ENCODE data around the gene IFIT5.

The IFIT5 gene

DNA sequence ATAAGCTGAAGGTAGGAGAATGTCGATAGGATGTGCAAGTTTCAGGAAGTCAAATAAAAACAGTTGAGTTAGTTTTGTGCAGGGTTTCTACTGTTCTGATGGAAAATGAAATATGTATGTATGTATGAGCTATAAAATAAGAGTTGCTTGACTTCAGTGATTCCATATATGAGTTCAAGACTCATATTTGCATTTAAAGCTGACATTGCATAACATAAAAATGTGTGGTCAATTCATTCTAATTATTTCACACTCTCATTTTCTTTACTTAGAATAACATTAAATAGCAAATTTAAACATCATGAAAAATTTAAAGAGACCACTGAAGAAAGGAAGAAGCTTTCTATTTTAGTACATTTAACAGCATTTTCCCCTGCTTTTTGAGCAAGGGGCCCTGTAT is 37.8 kb downstream of the IFIT5 start:
- POLR2A ChIA-PET = no interaction called here
- CTCF ChIA-PET = interaction anchor here (1.1 to 1.7 kb wide), 2 partner anchors 13 to 20 kb away, joined by 4 to 7 read pairs; no protein-coding TSS in a partner anchor
- TF ChIP-seq, protein P1, sequence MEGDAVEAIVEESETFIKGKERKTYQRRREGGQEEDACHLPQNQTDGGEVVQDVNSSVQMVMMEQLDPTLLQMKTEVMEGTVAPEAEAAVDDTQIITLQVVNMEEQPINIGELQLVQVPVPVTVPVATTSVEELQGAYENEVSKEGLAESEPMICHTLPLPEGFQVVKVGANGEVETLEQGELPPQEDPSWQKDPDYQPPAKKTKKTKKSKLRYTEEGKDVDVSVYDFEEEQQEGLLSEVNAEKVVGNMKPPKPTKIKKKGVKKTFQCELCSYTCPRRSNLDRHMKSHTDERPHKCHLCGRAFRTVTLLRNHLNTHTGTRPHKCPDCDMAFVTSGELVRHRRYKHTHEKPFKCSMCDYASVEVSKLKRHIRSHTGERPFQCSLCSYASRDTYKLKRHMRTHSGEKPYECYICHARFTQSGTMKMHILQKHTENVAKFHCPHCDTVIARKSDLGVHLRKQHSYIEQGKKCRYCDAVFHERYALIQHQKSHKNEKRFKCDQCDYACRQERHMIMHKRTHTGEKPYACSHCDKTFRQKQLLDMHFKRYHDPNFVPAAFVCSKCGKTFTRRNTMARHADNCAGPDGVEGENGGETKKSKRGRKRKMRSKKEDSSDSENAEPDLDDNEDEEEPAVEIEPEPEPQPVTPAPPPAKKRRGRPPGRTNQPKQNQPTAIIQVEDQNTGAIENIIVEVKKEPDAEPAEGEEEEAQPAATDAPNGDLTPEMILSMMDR (IDR thresholded peaks at IDR 0.05; ENCODE audit: control extremely low read depth, extremely low read depth, low read depth, missing control alignments) = no peak
- DNase-seq (ENCODE audit: extremely low spot score) = no peak

DNA sequence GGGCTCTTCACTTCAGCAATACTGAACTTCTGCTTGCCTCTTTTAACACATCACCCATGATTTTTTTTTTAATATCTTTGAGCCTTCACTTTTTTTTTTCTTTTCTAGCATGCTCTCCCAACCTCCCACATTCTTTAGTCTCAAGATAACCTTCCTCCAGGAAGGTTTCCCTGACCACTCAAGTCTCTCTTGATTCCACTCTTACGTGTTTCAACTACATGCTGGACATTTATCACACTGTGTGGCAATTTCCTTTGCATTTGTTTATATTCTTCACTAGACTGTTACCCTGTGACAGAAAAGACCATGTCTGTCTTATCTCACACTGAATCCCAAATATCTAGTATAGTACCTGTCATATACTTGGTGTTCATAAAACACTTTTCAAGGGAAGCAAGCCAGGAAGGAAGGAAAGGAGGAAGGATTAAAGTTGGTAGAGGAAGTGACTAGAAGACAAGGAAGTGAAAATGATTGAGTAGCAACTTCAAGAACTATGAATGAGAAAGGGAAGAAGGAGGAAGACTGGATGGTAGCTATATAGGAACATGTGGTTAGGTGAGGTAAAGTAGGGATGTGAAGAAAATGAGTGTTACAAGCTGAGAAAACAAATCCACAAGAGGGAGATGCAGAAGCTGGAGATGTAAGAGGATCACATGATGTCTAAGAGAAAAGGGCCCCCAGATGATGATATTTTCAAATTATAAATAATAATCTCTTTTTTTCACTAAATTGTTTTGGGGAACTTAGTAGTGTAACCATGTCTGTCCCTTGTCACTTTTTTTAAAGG is 40.4 kb downstream of the IFIT5 start:
- CTCF ChIA-PET = interaction anchor here (0.9 to 1.2 kb wide), 2 partner anchors 8 to 9 kb away, joined by 3 read pairs; no protein-coding TSS in a partner anchor
- DNase-seq (ENCODE audit: extremely low spot score) = no peak
- POLR2A ChIA-PET = no interaction called here
- TF ChIP-seq, protein P1 (IDR thresholded peaks at IDR 0.05; ENCODE audit: control extremely low read depth, extremely low read depth, low read depth, missing control alignments) = no peak

DNA sequence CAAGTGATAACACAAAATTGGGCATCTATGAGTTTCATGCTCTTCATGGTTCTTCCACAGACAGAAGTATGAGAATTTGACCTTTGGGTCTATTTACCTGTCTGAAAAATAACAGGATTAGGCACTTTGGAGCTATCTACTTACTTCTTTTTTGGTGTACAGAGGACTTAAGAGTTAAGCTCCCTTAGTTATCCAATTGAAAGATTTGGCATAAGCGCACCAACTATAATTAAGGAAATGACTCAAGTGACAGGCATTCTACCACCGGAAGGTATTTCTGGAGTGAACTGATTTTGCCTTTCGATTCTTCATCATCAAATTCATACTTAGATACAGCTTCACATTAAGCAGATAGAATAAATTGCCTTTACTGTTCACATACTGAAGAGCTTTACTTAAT is 43.9 kb downstream of the IFIT5 start:
- POLR2A ChIA-PET = no interaction called here
- DNase-seq (ENCODE audit: extremely low spot score) = no peak
- CTCF ChIA-PET = no interaction called here
- TF ChIP-seq, protein P1 (IDR thresholded peaks at IDR 0.05; ENCODE audit: control extremely low read depth, extremely low read depth, low read depth, missing control alignments) = no peak

DNA sequence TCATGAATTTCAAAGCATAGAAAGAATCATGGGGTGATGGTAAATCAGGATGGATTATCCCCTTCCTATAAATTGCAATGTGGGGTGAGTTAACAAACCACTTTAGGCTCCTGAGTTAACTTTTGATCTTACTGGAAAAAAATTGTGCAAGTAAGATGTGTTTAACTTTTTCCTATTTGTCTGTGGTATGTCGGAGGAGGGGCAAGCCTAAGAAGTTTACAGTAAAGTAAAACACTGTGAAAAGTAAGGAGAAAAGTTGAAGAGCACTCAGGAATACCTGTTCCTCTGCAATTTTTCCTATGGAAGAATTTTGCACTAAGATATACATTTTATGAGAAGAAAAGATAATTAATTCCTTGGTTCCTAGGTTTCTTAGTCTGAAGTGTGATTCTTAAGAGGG is 44.4 kb downstream of the IFIT5 start:
- ChIA-PET POLR2A (no interaction called here), CTCF (no interaction called here)
- TF ChIP-seq, protein P1 (IDR thresholded peaks at IDR 0.05; ENCODE audit: control extremely low read depth, extremely low read depth, low read depth, missing control alignments) = no peak
- DNase-seq (ENCODE audit: extremely low spot score) = no peak

DNA sequence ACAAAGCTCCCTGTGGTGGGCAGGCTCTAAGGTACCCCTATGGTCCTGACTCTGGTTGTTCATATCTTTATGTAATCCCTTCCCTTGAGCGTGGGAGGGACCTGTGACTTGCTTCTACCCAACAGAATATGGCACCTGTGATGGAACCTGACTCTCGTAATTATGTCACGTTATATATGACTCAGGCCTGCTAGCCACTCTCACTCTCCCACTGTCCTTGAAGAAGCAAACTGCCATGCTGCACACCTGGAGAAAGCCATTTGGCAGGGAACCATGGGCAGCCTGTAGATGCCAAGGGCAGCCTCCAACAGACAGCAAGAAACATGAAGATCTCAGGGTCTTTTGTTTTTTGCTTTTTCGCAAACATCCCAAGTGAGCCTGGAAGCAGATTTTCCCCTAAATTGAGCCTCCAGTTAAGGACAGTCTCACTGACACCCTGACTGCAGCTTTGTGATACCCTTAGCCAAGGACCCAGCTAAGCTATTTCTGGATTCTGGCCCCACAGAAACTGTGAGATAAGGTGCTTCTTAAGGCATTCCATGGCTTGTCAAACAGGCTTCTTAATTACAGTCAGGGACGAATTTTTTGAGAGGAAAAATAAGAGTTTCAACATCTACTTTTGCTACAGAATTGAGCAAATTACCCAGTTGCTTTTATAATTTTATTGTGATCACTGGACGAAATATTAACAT is 49.6 kb downstream of the IFIT5 start:
- TF ChIP-seq, protein P1 (IDR thresholded peaks at IDR 0.05; ENCODE audit: control extremely low read depth, extremely low read depth, low read depth, missing control alignments) = no peak
- no peak for DNase-seq (ENCODE audit: extremely low spot score)
- CTCF ChIA-PET = interaction anchor here (1.2 to 2.1 kb wide), 2 partner anchors 9 to 15 kb away, joined by 3 to 5 read pairs; no protein-coding TSS in a partner anchor
- POLR2A ChIA-PET = no interaction called here

DNA sequence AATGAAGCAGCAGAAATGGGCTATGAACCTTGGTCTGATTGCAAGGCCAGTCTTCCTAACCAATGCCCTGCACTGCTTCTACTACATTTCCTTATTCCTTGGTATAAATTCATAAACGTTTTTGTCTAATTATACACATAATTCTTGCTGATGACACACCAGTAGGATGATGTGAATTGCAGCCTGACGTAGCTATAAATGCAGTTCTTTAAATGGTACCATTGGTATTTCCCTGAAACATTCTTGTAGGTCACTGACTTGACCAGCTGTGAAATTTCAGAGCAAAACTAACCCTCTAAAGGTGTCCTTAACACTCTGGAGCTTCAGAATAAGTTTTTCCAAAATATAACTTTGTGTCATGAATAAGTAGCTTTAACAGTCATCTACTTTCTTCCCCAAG is 50.8 kb downstream of the IFIT5 start:
- TF ChIP-seq, protein P1 (IDR thresholded peaks at IDR 0.05; ENCODE audit: control extremely low read depth, extremely low read depth, low read depth, missing control alignments) = no peak
- DNase-seq (ENCODE audit: extremely low spot score) = no peak
- ChIA-PET CTCF (interaction anchor here (0.9 to 1.7 kb wide), 3 partner anchors 13 to 436 kb away, joined by 3 to 7 read pairs (median 3); no protein-coding TSS in a partner anchor), POLR2A (no interaction called here)
